H9 (cell line): Measurements from ENCODE around the gene CRYGC. TPM values are rescaled to one million over a fixed set of nuclear protein-coding genes. Genes with fewer than 3 reads are reported as not detected.
A peak's percentile ranks its signal among the peaks of the same experiment; 100 is the strongest.

ENCODE experiments used
- DNase-seq: peaks from one replicate; pipeline ENCODE4 v3.0.0-alpha.2; 2017
- H2AFZ ChIP-seq: one replicate; pipeline ENCODE4 v1.6.1; 2013; ENCODE audit warnings: mild to moderate bottlenecking, low read length, control low read depth, moderate library complexity
- H2AK5ac ChIP-seq: 2 replicates; pipeline ENCODE4 v1.6.1; 2013; ENCODE audit warnings: low read length, control low read depth, mixed read lengths; ENCODE audit not compliant: insufficient read length
- H2BK120ac ChIP-seq: one replicate; pipeline ENCODE4 v1.6.1; 2013; ENCODE audit warnings: low read depth, mild to moderate bottlenecking, low read length, control low read depth, inconsistent platforms; ENCODE audit not compliant: poor library complexity, severe bottlenecking
- H2BK12ac ChIP-seq: 2 replicates; pipeline ENCODE4 v1.6.1; 2013; ENCODE audit warnings: low read length, control low read depth, mixed read lengths, low read depth; ENCODE audit not compliant: insufficient read length
- H2BK15ac ChIP-seq: 2 replicates; pipeline ENCODE4 v1.6.1; 2013; ENCODE audit warnings: low read depth, low read length, control low read depth
- H2BK20ac ChIP-seq: one replicate; pipeline ENCODE4 v1.6.1; 2013; ENCODE audit warnings: low read depth, mild to moderate bottlenecking, low read length, control low read depth, inconsistent platforms; ENCODE audit not compliant: poor library complexity, severe bottlenecking
- H2BK5ac ChIP-seq: 2 replicates; pipeline ENCODE4 v1.6.1; 2013; ENCODE audit warnings: low read length, control low read depth, mixed read lengths; ENCODE audit not compliant: insufficient read length
- H3K14ac ChIP-seq: 2 replicates; pipeline ENCODE4 v1.6.1; 2013; ENCODE audit warnings: low read length, control low read depth; ENCODE audit not compliant: insufficient read depth
- H3K18ac ChIP-seq: 2 replicates; pipeline ENCODE4 v1.6.1; 2013; ENCODE audit warnings: low read depth, mild to moderate bottlenecking, mixed read lengths, low read length, control low read depth; ENCODE audit not compliant: insufficient read length
- H3K23ac ChIP-seq: 2 replicates; pipeline ENCODE4 v1.6.1; 2013; ENCODE audit warnings: low read length, control low read depth, mixed read lengths, low read depth; ENCODE audit not compliant: insufficient read length
- H3K23me2 ChIP-seq: 2 replicates; pipeline ENCODE4 v1.6.1; 2013; ENCODE audit warnings: low read depth, mild to moderate bottlenecking, mixed read lengths, low read length, control low read depth; ENCODE audit not compliant: insufficient read length, poor library complexity, severe bottlenecking
- H3K27ac ChIP-seq: 2 replicates; pipeline ENCODE4 v1.5.1; 2013; ENCODE audit warnings: low read length, control low read depth, mixed read lengths, low read depth; ENCODE audit not compliant: insufficient read length
- H3K27me3 ChIP-seq: 2 replicates; pipeline ENCODE4 v1.6.1; 2013; ENCODE audit warnings: low read length, control low read depth, inconsistent platforms; ENCODE audit not compliant: insufficient read depth
- H3K4ac ChIP-seq: 2 replicates; pipeline ENCODE4 v1.6.1; 2013; ENCODE audit warnings: low read depth, mild to moderate bottlenecking, control low read depth, inconsistent platforms, low read length, moderate library complexity
- H3K4me1 ChIP-seq: 2 replicates; pipeline ENCODE4 v1.6.1; 2013; ENCODE audit warnings: low read length, control low read depth, inconsistent platforms; ENCODE audit not compliant: insufficient read depth
- H3K4me2 ChIP-seq: 2 replicates; pipeline ENCODE4 v1.6.1; 2013; ENCODE audit warnings: low read length, control low read depth, mixed read lengths; ENCODE audit not compliant: insufficient read length, insufficient read depth
- H3K56ac ChIP-seq: 2 replicates; pipeline ENCODE4 v1.6.1; 2013; ENCODE audit warnings: low read depth, mild to moderate bottlenecking, mixed read lengths, low read length, control low read depth; ENCODE audit not compliant: insufficient read length
- H3K79me1 ChIP-seq: 2 replicates; pipeline ENCODE4 v1.6.1; 2013; ENCODE audit warnings: low read depth, mild to moderate bottlenecking, moderate library complexity, low read length, control low read depth, inconsistent platforms; ENCODE audit not compliant: insufficient read depth, poor library complexity, severe bottlenecking
- H3K79me2 ChIP-seq: 2 replicates; pipeline ENCODE4 v1.6.1; 2013; ENCODE audit warnings: low read length, control low read depth, inconsistent platforms; ENCODE audit not compliant: insufficient read depth
- H3K9ac ChIP-seq: 2 replicates; pipeline ENCODE4 v1.6.1; 2013; ENCODE audit warnings: low read length, control low read depth, mixed read lengths; ENCODE audit not compliant: insufficient read length; ENCODE audit errors: extremely low read depth
- H3K9me3 ChIP-seq: one replicate; pipeline ENCODE4 v1.6.1; 2013; ENCODE audit warnings: low read depth, low read length, inconsistent platforms; ENCODE audit not compliant: control insufficient read depth
- H3T11ph ChIP-seq: one replicate; pipeline ENCODE4 v1.6.1; 2013; ENCODE audit warnings: mild to moderate bottlenecking, low read length, control low read depth, inconsistent platforms
- H4K20me1 ChIP-seq: one replicate; pipeline ENCODE4 v1.6.1; 2013; ENCODE audit not compliant: control insufficient read depth, insufficient read length, insufficient read depth
- H4K5ac ChIP-seq: 2 replicates; pipeline ENCODE4 v1.6.1; 2013; ENCODE audit warnings: low read depth, mild to moderate bottlenecking, mixed read lengths, low read length, control low read depth; ENCODE audit not compliant: insufficient read length
- H4K8ac ChIP-seq: replicated peaks from 2 replicates; pipeline ENCODE4 v1.6.1; 2013; ENCODE audit warnings: low read length, control low read depth, mixed read lengths, low read depth; ENCODE audit not compliant: insufficient read length
- H4K91ac ChIP-seq: 2 replicates; pipeline ENCODE4 v1.6.1; 2013; ENCODE audit warnings: low read depth, mild to moderate bottlenecking, moderate library complexity, mixed read lengths, low read length, control low read depth; ENCODE audit not compliant: insufficient read length
- H3K27ac Mint-ChIP-seq, 3 experiments: 2 replicates in 2 of 3; 3 replicates in 1 of 3; pipeline ENCODE4 v1.8.0; 2020 to 2021; ENCODE audit warnings: mixed read lengths in 3 of 3, mild to moderate bottlenecking in 1 of 3, moderate library complexity in 1 of 3
- H3K27me3 Mint-ChIP-seq: 2 replicates; pipeline ENCODE4 v1.8.0; 2021; ENCODE audit warnings: low read depth, mild to moderate bottlenecking, moderate library complexity, mixed read lengths
- H3K36me3 Mint-ChIP-seq, 3 experiments: 2 replicates in 2 of 3; 3 replicates in 1 of 3; pipeline ENCODE4 v1.8.0; 2020 to 2021; ENCODE audit warnings: low read depth in 3 of 3, mixed read lengths in 3 of 3; ENCODE audit not compliant: insufficient read depth in 1 of 3
- H3K4me1 Mint-ChIP-seq, 2 experiments: 2 replicates each; pipeline ENCODE4 v1.8.0; 2020; ENCODE audit warnings: mixed read lengths in 2 of 2
- H3K4me3 Mint-ChIP-seq, 2 experiments: 2 replicates in 1 of 2; 3 replicates in 1 of 2; pipeline ENCODE4 v1.8.0; 2020 to 2021; ENCODE audit warnings: mild to moderate bottlenecking in 2 of 2, mixed read lengths in 2 of 2, moderate library complexity in 1 of 2
- H3K9me3 Mint-ChIP-seq, 2 experiments: 2 replicates in 1 of 2; 3 replicates in 1 of 2; pipeline ENCODE4 v1.8.0; 2020; ENCODE audit warnings: mild to moderate bottlenecking in 2 of 2, mixed read lengths in 2 of 2, moderate library complexity in 1 of 2
- CTCF ChIP-seq: fragments of 200-600 bp; sonication (generic); conservative IDR thresholded peaks from 3 replicates; pipeline ENCODE4 v1.8.0; 2021; ENCODE audit warnings: antibody characterized with exemption, mild to moderate bottlenecking
- WGBS: extraction: QIAGEN DNeasy Blood & Tissue Kit; methylation state at CpG from one replicate; pipeline ENCODE4 v1.1.7; 2013; ENCODE audit warnings: missing lambda C conversion rate, low lambda C conversion rate, mixed read lengths; ENCODE audit not compliant: insufficient read length; ENCODE audit errors: extremely low coverage; 5-methylcytosine and 5-hydroxymethylcytosine counted together
- total RNA-seq: library from RNA; stranded (reverse); gene quantifications from 2 replicates; pipeline ENCODE4 v1.2.1, GENCODE V29; 2021

Gene CRYGC
- total RNA-seq, 1 experiment from 2014 or later = not detected

GRCh38 chr2:208172125-208172524, 42.5 kb upstream of the CRYGC start:
- Histone ChIP-seq H3K18ac (no peak overlapping the region), H4K8ac (no peak overlapping the region), H3K56ac (no peak overlapping the region), H3K9me3 (no peaks in the 10 kb centered on the region), H2BK20ac (no peak overlapping the region), H3K27ac (no peak overlapping the region), H4K5ac (no peak overlapping the region), H3K79me1 (no peaks in the 10 kb centered on the region), H3K23ac (no peak overlapping the region), H4K20me1 (no peaks in the 10 kb centered on the region), H3K4me2 (no peak overlapping the region), H2BK5ac (no peak overlapping the region), H3K23me2 (no peaks in the 10 kb centered on the region), H3K9ac (no peak overlapping the region), H2AFZ (no peak overlapping the region), H2BK12ac (no peak overlapping the region), H3K27me3 (no peaks in the 10 kb centered on the region), H3K4me1 (no peaks in the 10 kb centered on the region), H2BK120ac (no peak overlapping the region), H3T11ph (no peak overlapping the region), H4K91ac (no peak overlapping the region), H3K14ac (no peak overlapping the region), H2AK5ac (no peak overlapping the region), H3K79me2 (no peaks in the 10 kb centered on the region), H3K4ac (no peak overlapping the region), H2BK15ac (no peak overlapping the region)
- DNase-seq = no peak
- no peak for TF ChIP-seq CTCF
- peak overlapping the region in 1 of 3 experiments; percentile 15; a peak in 1 of 7 replicates for H3K27ac Mint-ChIP-seq
- no peaks in the 10 kb centered on the region; the same call in 1 of the 2 replicates for H3K27me3 Mint-ChIP-seq
- H3K9me3 Mint-ChIP-seq = no peaks in the 10 kb centered on the region; a peak in 1 of 5 replicates
- no peak overlapping the region for H3K4me3 Mint-ChIP-seq
- H3K36me3 Mint-ChIP-seq = no peaks in the 10 kb centered on the region
- H3K4me1 Mint-ChIP-seq = peaks cover 2 to 9% of the 10 kb centered on the region in 2 experiments; a peak in 3 of 4 replicates
- WGBS = no CpG with 5 or more reads among the region's 4 CpGs
